ENCODE measurements around the gene ATG12.

The ATG12 gene

DNA sequence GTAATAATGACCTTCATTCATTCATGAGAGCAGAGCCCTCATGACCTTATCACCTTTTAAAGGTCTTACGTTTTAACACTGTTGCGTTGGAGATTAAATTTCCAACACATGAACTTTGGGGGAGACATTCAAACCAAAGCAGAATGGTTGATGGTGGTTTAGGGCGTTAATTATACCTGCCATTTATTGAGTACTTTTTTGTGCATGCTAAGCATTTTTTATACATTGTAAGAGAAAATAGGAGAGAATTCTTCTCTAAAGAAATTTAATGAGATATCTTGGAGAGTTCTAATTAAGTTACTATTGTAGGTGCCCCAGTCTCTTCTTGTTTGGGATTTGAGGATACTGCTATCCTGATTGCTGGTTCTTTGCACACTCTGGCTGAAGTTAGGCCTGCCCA, 12.8 kb upstream of the ATG12 start:
- no peak for DNase-seq (ENCODE audit: low read depth)
- TF ChIP-seq, protein P1, sequence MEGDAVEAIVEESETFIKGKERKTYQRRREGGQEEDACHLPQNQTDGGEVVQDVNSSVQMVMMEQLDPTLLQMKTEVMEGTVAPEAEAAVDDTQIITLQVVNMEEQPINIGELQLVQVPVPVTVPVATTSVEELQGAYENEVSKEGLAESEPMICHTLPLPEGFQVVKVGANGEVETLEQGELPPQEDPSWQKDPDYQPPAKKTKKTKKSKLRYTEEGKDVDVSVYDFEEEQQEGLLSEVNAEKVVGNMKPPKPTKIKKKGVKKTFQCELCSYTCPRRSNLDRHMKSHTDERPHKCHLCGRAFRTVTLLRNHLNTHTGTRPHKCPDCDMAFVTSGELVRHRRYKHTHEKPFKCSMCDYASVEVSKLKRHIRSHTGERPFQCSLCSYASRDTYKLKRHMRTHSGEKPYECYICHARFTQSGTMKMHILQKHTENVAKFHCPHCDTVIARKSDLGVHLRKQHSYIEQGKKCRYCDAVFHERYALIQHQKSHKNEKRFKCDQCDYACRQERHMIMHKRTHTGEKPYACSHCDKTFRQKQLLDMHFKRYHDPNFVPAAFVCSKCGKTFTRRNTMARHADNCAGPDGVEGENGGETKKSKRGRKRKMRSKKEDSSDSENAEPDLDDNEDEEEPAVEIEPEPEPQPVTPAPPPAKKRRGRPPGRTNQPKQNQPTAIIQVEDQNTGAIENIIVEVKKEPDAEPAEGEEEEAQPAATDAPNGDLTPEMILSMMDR (IDR thresholded peaks at IDR 0.05; ENCODE audit: control insufficient read depth, extremely low read depth, insufficient read depth), result no peak
- no peak overlapping the region for H3K4me3 ChIP-seq (ENCODE audit: low read depth, low read length)

DNA sequence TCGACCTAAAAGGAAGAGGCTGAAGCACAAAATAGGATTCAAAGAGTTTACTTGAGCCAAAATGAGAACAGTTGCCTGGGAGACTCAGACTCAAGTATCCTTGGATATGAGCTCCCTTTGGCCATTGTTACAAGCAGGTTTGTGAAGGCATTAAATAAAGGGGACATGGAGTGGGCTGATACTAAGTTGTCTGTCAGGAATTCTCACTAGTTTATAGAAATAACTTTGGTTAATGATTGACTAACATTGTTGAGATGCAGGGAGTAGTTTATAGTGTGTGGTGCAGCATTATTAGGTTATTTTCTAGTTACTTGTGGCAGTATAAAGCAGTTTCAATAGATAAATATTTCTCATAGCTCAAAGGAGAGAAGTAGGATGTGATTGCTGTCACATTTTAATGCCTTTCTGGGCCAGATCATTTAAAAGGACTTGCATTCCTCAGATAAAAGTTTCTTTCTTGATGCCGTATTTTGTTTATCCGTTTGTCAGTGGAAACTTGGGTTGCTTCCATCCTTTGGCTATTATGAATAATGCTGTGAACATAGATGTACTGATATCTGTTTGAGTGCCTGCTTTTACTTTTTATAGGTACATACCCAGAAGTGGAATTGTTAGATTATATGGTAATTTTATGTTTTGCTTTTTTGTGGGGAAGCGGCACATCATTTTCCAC, 9.5 kb upstream of the ATG12 start:
- peak; percentile 19 for DNase-seq (ENCODE audit: low read depth)
- TF ChIP-seq, protein P1 (IDR thresholded peaks at IDR 0.05; ENCODE audit: control insufficient read depth, extremely low read depth, insufficient read depth), result no peak
- H3K4me3 ChIP-seq (ENCODE audit: low read depth, low read length), result no peak overlapping the region

GRCh38 chr5:115849258-115849798, 8.0 kb upstream of the ATG12 start:
- no peak overlapping the region for H3K4me3 ChIP-seq (ENCODE audit: low read depth, low read length)
- no peak for DNase-seq (ENCODE audit: low read depth)
- TF ChIP-seq, protein P1 (IDR thresholded peaks at IDR 0.05; ENCODE audit: control insufficient read depth, extremely low read depth, insufficient read depth), result no peak

- no peak overlapping the region for H3K4me3 ChIP-seq (ENCODE audit: low read depth, low read length)
- TF ChIP-seq, protein P1 (IDR thresholded peaks at IDR 0.05; ENCODE audit: control insufficient read depth, extremely low read depth, insufficient read depth), result no peak
- no peak for DNase-seq (ENCODE audit: low read depth)
Observed at GRCh38 chr5:115847290-115847689, 5.9 kb upstream of the ATG12 start.

DNA sequence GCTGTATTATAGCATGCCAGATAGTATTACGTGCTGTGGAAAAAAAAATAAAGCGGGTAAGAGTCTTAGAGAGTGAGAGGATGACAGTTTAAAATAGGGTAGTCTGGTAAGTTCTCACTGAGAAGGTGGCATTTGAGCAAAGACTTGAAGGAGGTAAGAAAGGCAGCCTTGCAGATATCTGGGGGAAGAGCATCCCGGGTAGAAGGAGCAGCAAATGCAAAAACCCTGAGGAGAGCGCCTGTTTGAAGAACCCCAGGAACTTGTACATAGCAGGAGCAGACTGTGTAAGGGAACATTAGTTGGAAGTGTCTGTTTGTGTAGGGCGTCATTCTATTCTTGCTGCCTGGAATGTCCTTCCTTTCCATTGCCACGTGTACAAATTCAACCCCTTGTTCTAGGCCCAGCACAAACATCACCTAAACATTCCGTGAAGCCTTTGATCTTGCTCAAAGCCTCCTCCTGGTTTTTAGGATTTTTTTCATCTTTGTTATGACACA, 3.0 kb upstream of the ATG12 start:
- DNase-seq (ENCODE audit: low read depth), result no peak
- H3K4me3 ChIP-seq (ENCODE audit: low read depth, low read length), result no peak overlapping the region
- TF ChIP-seq, protein P1 (IDR thresholded peaks at IDR 0.05; ENCODE audit: control insufficient read depth, extremely low read depth, insufficient read depth), result no peak

- DNase-seq (ENCODE audit: low read depth), result no peak
- no peak overlapping the region for H3K4me3 ChIP-seq (ENCODE audit: low read depth, low read length)
- TF ChIP-seq, protein P1 (IDR thresholded peaks at IDR 0.05; ENCODE audit: control insufficient read depth, extremely low read depth, insufficient read depth), result no peak
Observed at GRCh38 chr5:115843444-115844130, 2.2 kb upstream of the ATG12 start.

All from LNCaP clone FGC (cell line).